ENCODE measurements around the gene SERPINA5. TPM values are rescaled to one million over a fixed set of nuclear protein-coding genes. Genes with fewer than 3 reads are reported as not detected.
"Not testable (repeated sequence)": the region's sequence is repeated elsewhere in the genome, so short reads cannot be mapped to it uniquely, and the experiment has no call there.

SERPINA5 gene
- total RNA-seq, 4 donors from 2014 or later: 0.76 to 4.5 (median 1.9) TPM; not detected in 1

- TF ChIP-seq EP300 (IDR thresholded peaks at IDR 0.05): no peak
- TF ChIP-seq CTCF (IDR thresholded peaks at IDR 0.05): no peak
- TF ChIP-seq POLR2A (IDR thresholded peaks at IDR 0.05): no peak
- TF ChIP-seq POLR2AphosphoS5 (IDR thresholded peaks at IDR 0.05): no peak
- Histone ChIP-seq H3K4me1 (no peaks in the 10 kb centered on the region), H3K36me3 (no peaks in the 10 kb centered on the region), H3K27ac (no peak overlapping the region), H3K9me3 (no peaks in the 10 kb centered on the region), H3K4me3 (no peak overlapping the region), H3K27me3 (peaks cover 23% of the 10 kb centered on the region)
- peak in 1 of 2 donors; percentile 40 for DNase-seq (ENCODE audit: low spot score in 2 of 2)
- WGBS: 75% methylated on average over 5 of the region's 6 CpGs
These were observed 51.9 kb downstream of the SERPINA5 start for GRCh38 chr14:94633121-94633520.

GRCh38 chr14:94635154-94635553, 53.9 kb downstream of the SERPINA5 start:
- Histone ChIP-seq H3K4me1 (no peaks in the 10 kb centered on the region), H3K27ac (no peak overlapping the region), H3K9me3 (no peaks in the 10 kb centered on the region), H3K36me3 (no peaks in the 10 kb centered on the region), H3K4me3 (no peak overlapping the region), H3K27me3 (peaks cover 23% of the 10 kb centered on the region)
- no peak for DNase-seq (ENCODE audit: low spot score in 2 of 2)
- TF ChIP-seq EP300 (IDR thresholded peaks at IDR 0.05): no peak
- TF ChIP-seq POLR2A (IDR thresholded peaks at IDR 0.05): no peak
- no peak for TF ChIP-seq CTCF (IDR thresholded peaks at IDR 0.05)
- WGBS: 35% methylated on average over 1 of the region's 1 CpG

DNA sequence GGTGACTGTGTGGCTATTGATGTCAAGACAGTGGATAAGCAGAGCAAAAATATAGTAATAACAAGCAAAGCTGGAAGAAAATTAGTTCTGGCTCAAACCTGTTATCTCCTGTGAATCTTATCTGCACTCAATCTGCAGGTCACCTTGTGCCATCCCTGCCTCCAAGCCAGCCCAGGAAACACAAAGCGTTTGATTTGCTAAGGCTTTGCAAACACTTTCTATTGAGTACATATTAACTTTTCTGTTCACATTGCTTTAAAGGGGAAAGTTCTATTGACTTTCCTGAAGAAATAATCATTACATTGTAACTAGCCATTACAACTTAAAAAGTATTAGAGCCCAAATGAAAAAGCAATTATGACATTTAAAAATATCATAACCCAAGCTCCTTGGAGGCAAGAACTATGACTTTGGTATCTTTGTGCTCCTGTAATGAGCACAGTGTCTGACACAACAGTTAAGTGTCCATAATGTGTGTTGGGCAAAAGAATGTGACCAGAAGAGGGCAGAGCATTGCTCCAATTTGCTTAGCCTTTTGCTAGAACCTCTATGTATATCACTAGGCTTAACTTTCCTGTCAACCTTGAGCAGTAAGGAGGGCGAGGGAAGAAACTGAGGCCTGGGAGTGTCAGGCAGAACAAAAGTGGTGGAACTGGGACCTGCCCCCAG, 55.7 kb downstream of the SERPINA5 start:
- H3K9me3 ChIP-seq: no peaks in the 10 kb centered on the region
- no peak for TF ChIP-seq CTCF (IDR thresholded peaks at IDR 0.05)
- no peak for TF ChIP-seq EP300 (IDR thresholded peaks at IDR 0.05)
- no peak for TF ChIP-seq POLR2AphosphoS5 (IDR thresholded peaks at IDR 0.05)
- no peak overlapping the region for H3K27ac ChIP-seq
- H3K4me1 ChIP-seq: no peaks in the 10 kb centered on the region
- H3K36me3 ChIP-seq: no peaks in the 10 kb centered on the region
- DNase-seq (ENCODE audit: low spot score in 2 of 2): no peak
- 59% methylated on average over 2 of the region's 2 CpGs for WGBS
- no peak overlapping the region for H3K4me3 ChIP-seq
- H3K27me3 ChIP-seq: peaks cover 19% of the 10 kb centered on the region

DNA sequence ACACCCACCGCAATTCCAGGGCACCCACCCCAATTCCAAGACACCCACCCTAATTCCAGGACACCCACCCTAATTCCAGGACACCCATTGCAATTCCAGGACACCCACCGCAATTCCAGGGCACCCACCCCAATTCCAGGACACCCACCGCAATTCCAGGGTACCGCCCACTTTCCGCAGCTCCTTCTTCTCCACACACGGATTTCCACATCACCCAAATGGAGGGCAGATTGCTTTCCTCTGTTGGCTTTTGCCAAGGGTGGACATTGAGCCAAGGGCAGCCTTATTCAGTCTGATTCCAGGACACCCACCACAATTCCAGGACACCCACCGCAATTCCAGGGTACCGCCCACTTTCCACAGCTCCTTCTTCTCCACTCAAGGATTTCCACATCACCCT, 56.6 kb downstream of the SERPINA5 start:
- not testable (repeated sequence) for H3K27ac ChIP-seq; H3K9me3 ChIP-seq; H3K4me3 ChIP-seq; H3K36me3 ChIP-seq; H3K4me1 ChIP-seq; H3K27me3 ChIP-seq; DNase-seq (ENCODE audit: low spot score in 2 of 2)
- 86% methylated on average over 8 of the region's 8 CpGs for WGBS

DNA sequence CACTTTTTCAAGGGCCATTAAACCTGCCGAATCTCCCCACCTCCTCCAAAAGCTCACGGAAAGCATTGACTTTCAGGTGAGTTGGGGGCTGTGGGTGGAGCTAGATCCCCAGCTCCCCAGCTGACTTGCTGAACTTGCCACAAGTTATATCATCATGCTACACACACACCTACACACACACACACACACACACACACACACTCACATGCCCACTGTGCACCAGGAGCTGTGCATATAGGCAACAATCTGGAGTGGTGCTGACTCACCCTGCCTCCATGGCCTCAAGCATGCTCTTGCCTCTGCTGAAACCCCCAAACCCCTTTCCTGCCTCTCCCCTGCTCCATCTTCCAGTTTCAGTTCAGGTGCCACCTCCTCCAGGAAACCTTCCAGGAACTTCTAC, 57.1 kb downstream of the SERPINA5 start:
- Histone ChIP-seq H3K27ac (no peak overlapping the region), H3K9me3 (no peaks in the 10 kb centered on the region), H3K4me1 (no peaks in the 10 kb centered on the region), H3K4me3 (no peak overlapping the region), H3K36me3 (no peaks in the 10 kb centered on the region), H3K27me3 (peaks cover 4% of the 10 kb centered on the region)
- DNase-seq (ENCODE audit: low spot score in 2 of 2): peak; percentile 2 to 18
- 76% methylated on average over 2 of the region's 2 CpGs for WGBS
- TF ChIP-seq EP300 (IDR thresholded peaks at IDR 0.05) (no peak), CTCF (IDR thresholded peaks at IDR 0.05) (no peak), POLR2AphosphoS5 (IDR thresholded peaks at IDR 0.05) (no peak), POLR2A (IDR thresholded peaks at IDR 0.05) (no peak)
